GM18951 (cell line): ENCODE data around the gene SORBS2.
"Not testable (repeated sequence)": the region's sequence is repeated elsewhere in the genome, so short reads cannot be mapped to it uniquely, and the experiment has no call there.

Source experiments
- POLR2A ChIP-seq: IDR thresholded peaks from 4 replicates; pipeline ENCODE4 v1.6.1; 2011; ENCODE audit warnings: mild to moderate bottlenecking; ENCODE audit not compliant: insufficient read length, insufficient read depth; ENCODE audit errors: extremely low read depth
- in situ Hi-C: fragments of 300-500 bp; cut with MboI; formaldehyde crosslinking; loops from one replicate; pipeline ENCODE4 v1.12.0; 2022; ENCODE audit warnings: low sequenced_read_pairs, mixed read lengths, inconsistent platforms; ENCODE audit not compliant: unreplicated experiment

The SORBS2 gene

GRCh38 chr4:185713272-185713671 is 98.7 kb downstream of the SORBS2 start:
- in situ Hi-C loops, result no loop called here
- no peak for TF ChIP-seq POLR2A

GRCh38 chr4:185712350-185713024 is 99.5 kb downstream of the SORBS2 start:
- in situ Hi-C loops, result no loop called here
- no peak for TF ChIP-seq POLR2A

- in situ Hi-C loops, result no loop called here
Measured at GRCh38 chr4:185711726-185712125, 100.3 kb downstream of the SORBS2 start.

GRCh38 chr4:185710487-185710995 is 101.5 kb downstream of the SORBS2 start:
- no peak for TF ChIP-seq POLR2A
- in situ Hi-C loops, result no loop called here

More at GRCh38 chr4:185711726-185712125, 100.3 kb downstream of the SORBS2 start:
- TF ChIP-seq POLR2A, result no peak

- in situ Hi-C loops, result no loop called here
- no peak for TF ChIP-seq POLR2A
Measured at GRCh38 chr4:185709802-185710486, 102.0 kb downstream of the SORBS2 start.

GRCh38 chr4:185708348-185708747 is 103.6 kb downstream of the SORBS2 start:
- in situ Hi-C loops, result no loop called here
- no peak for TF ChIP-seq POLR2A

GRCh38 chr4:185707622-185708021 is 104.4 kb downstream of the SORBS2 start:
- in situ Hi-C loops, result not testable (repeated sequence)

GRCh38 chr4:185702147-185702663 is 109.8 kb downstream of the SORBS2 start:
- in situ Hi-C loops, result no loop called here
- no peak for TF ChIP-seq POLR2A

GRCh38 chr4:185700630-185701029 is 111.4 kb downstream of the SORBS2 start:
- in situ Hi-C loops, result no loop called here
- TF ChIP-seq POLR2A, result no peak

- in situ Hi-C loops, result no loop called here
- TF ChIP-seq POLR2A, result no peak
Measured at GRCh38 chr4:185700048-185700447, 111.9 kb downstream of the SORBS2 start.

GRCh38 chr4:185697488-185697887 is 114.5 kb downstream of the SORBS2 start:
- in situ Hi-C loops, result no loop called here
- no peak for TF ChIP-seq POLR2A

- no peak for TF ChIP-seq POLR2A
- in situ Hi-C loops, result no loop called here
Measured at GRCh38 chr4:185695743-185696142, 116.3 kb downstream of the SORBS2 start.

GRCh38 chr4:185693548-185694215 is 118.3 kb downstream of the SORBS2 start:
- TF ChIP-seq POLR2A, result no peak

More at GRCh38 chr4:185693548-185694215, 118.3 kb downstream of the SORBS2 start:
- in situ Hi-C loops, result no loop called here
